ENCODE data around the gene LEMD1. TPM values are rescaled to one million over a fixed set of nuclear protein-coding genes. Genes with fewer than 3 reads are reported as not detected.

The LEMD1 gene
- total RNA-seq, 1 donor from 2014 or later, result not detected

DNA sequence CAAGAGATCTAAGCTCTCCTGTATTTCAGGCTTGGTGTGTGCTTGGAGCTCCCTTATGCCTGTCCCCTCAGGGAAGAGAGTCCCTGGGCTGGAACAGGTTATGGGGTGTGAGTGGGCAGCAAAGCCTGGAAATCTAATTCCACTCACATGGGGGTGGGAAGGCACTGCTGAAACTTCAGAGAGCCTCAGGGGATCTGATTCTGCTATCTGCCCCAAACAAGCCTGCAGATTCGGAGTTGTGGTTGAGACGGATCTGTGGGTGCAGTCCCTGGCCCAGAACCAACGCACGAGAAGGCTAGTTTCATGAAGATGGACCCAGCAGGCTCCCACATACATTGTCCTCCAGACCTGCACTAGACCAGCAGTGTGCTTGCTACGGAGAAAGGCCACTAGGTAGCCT lies 31.1 kb upstream of the LEMD1 start:
- Mint-ChIP-seq H3K9me3 (ENCODE audit: low read depth) (no peaks in the 10 kb centered on the region), H3K4me1 (ENCODE audit: low read depth) (peaks cover 15% of the 10 kb centered on the region), H3K4me3 (ENCODE audit: unreplicated experiment) (no peak overlapping the region), H3K27ac (ENCODE audit: unreplicated experiment) (no peak overlapping the region), H3K36me3 (ENCODE audit: low read depth) (no peaks in the 10 kb centered on the region), H3K27me3 (ENCODE audit: low read depth) (peaks cover 55% of the 10 kb centered on the region)
- TF ChIP-seq, protein P1, sequence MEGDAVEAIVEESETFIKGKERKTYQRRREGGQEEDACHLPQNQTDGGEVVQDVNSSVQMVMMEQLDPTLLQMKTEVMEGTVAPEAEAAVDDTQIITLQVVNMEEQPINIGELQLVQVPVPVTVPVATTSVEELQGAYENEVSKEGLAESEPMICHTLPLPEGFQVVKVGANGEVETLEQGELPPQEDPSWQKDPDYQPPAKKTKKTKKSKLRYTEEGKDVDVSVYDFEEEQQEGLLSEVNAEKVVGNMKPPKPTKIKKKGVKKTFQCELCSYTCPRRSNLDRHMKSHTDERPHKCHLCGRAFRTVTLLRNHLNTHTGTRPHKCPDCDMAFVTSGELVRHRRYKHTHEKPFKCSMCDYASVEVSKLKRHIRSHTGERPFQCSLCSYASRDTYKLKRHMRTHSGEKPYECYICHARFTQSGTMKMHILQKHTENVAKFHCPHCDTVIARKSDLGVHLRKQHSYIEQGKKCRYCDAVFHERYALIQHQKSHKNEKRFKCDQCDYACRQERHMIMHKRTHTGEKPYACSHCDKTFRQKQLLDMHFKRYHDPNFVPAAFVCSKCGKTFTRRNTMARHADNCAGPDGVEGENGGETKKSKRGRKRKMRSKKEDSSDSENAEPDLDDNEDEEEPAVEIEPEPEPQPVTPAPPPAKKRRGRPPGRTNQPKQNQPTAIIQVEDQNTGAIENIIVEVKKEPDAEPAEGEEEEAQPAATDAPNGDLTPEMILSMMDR (IDR thresholded peaks at IDR 0.05), result no peak
- no peak for DNase-seq (ENCODE audit: low spot score)

DNA sequence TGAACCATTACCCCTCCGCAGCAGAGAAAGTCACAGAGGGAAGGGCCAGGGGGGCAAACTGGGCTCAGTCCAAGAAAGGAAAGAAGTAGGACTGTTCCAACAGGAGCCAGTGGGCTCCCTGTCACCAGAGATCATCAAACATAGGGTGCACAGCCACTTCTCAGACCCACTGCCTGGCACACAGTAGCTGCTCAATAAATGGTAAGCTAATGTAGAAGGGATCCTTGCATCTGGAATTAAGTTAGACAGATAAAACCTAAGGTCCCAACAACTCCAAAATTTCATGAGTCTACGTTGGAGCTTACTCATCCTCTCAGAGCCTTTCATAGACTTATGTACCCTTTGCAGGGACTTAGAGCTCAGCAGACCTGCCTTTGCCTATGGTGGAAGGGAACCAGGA lies 30.5 kb upstream of the LEMD1 start:
- Mint-ChIP-seq H3K4me3 (ENCODE audit: unreplicated experiment) (no peak overlapping the region), H3K27ac (ENCODE audit: unreplicated experiment) (no peak overlapping the region), H3K27me3 (ENCODE audit: low read depth) (peaks cover 50% of the 10 kb centered on the region), H3K9me3 (ENCODE audit: low read depth) (no peaks in the 10 kb centered on the region), H3K4me1 (ENCODE audit: low read depth) (peaks cover 14% of the 10 kb centered on the region), H3K36me3 (ENCODE audit: low read depth) (no peaks in the 10 kb centered on the region)
- no peak for DNase-seq (ENCODE audit: low spot score)
- TF ChIP-seq, protein P1 (IDR thresholded peaks at IDR 0.05), result no peak

GRCh38 chr1:205451759-205452164 lies 29.9 kb upstream of the LEMD1 start:
- Mint-ChIP-seq H3K4me1 (ENCODE audit: low read depth) (peaks cover 14% of the 10 kb centered on the region), H3K27me3 (ENCODE audit: low read depth) (peaks cover 55% of the 10 kb centered on the region), H3K36me3 (ENCODE audit: low read depth) (no peaks in the 10 kb centered on the region), H3K4me3 (ENCODE audit: unreplicated experiment) (no peak overlapping the region), H3K27ac (ENCODE audit: unreplicated experiment) (no peak overlapping the region), H3K9me3 (ENCODE audit: low read depth) (no peaks in the 10 kb centered on the region)
- no peak for DNase-seq (ENCODE audit: low spot score)
- TF ChIP-seq, protein P1 (IDR thresholded peaks at IDR 0.05), result no peak

DNA sequence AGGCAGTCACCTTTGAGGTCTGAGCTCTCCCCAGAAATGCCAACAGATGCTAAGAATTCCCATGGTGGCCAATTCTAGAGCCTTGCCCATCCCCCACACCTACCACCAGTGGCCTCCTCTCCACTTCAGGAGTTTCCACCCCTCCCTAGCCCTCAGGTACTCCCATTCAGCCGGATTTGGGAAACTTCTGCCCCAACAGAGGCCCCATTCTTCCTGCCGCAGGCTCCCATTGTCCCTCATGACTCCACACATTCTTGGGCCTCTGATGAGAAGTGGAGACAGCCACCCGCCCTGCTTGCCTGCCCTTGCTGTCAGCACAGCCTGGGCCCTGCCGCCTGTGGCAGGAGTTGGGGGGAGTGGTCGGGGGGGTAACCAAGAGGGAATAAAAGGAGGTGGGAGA lies 29.3 kb upstream of the LEMD1 start:
- Mint-ChIP-seq H3K36me3 (ENCODE audit: low read depth) (no peaks in the 10 kb centered on the region), H3K4me1 (ENCODE audit: low read depth) (peaks cover 11% of the 10 kb centered on the region), H3K27me3 (ENCODE audit: low read depth) (peaks cover 54% of the 10 kb centered on the region), H3K9me3 (ENCODE audit: low read depth) (no peaks in the 10 kb centered on the region), H3K27ac (ENCODE audit: unreplicated experiment) (no peak overlapping the region), H3K4me3 (ENCODE audit: unreplicated experiment) (no peak overlapping the region)
- DNase-seq (ENCODE audit: low spot score), result no peak
- TF ChIP-seq, protein P1 (IDR thresholded peaks at IDR 0.05), result no peak

DNA sequence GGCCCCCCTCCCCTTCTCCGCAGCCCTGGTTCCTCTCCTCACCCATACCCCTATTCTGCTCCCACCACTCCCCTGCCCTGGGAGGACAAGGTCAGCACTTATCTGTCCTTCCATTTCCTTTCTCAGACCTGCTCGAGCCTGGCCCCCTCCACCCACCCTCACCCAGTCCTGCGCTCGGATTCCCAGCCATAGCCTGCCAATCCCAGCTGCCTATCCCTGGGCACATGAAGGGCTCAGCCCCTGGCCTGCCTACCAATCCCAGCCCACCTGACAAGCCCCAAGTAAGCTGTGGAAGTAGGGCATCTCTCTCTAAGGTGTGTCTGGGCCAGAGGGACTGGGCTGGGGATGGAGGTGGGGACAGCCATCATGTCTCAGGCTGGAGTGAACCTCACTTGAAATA lies 28.6 kb upstream of the LEMD1 start:
- peaks cover 8% of the 10 kb centered on the region for H3K4me1 Mint-ChIP-seq (ENCODE audit: low read depth)
- H3K4me3 Mint-ChIP-seq (ENCODE audit: unreplicated experiment), result no peak overlapping the region
- no peaks in the 10 kb centered on the region for H3K36me3 Mint-ChIP-seq (ENCODE audit: low read depth)
- TF ChIP-seq, protein P1 (IDR thresholded peaks at IDR 0.05), result no peak
- H3K9me3 Mint-ChIP-seq (ENCODE audit: low read depth), result no peaks in the 10 kb centered on the region
- no peak overlapping the region for H3K27ac Mint-ChIP-seq (ENCODE audit: unreplicated experiment)
- DNase-seq (ENCODE audit: low spot score), result no peak
- peaks cover 55% of the 10 kb centered on the region for H3K27me3 Mint-ChIP-seq (ENCODE audit: low read depth)

All from chondrocyte (in vitro differentiated cells).